HCT116 (cell line): ENCODE measurements around the gene BRI3BP. TPM values are rescaled to one million over a fixed set of nuclear protein-coding genes. Genes with fewer than 3 reads are reported as not detected.

Experiments
- ATAC-seq: fragments of 200-7000 bp; cut with Tn5 transposase; 2 replicates; pipeline ENCODE4 v1.9.1; 2020; ENCODE audit warnings: mild to moderate bottlenecking, moderate library complexity
- BruUV-seq: library from RNA; stranded (reverse); fragments of 400-500 nt; replicated peaks from 2 replicates; lab custom pipeline; 2021; lab: Mats Ljungman, UMichigan
- CTCF ChIA-PET: fragments of 300-600 bp; sonication (Branson Sonifier 250); formaldehyde crosslinking; loops from one replicate; lab custom pipeline; 2021; ENCODE audit warnings: antibody characterized with exemption; lab: Charles Lee
- POLR2A ChIA-PET: fragments of 300-600, 350-600 bp; sonication (Branson Sonifier 250); formaldehyde crosslinking; loops from one replicate; lab custom pipeline; 2021; ENCODE audit warnings: antibody characterized with exemption; lab: Charles Lee
- RAD21 ChIA-PET, 2 experiments: fragments of 300-600 bp; sonication (Branson Sonifier 250); formaldehyde crosslinking; loops; one replicate each; lab custom pipeline; 2023; ENCODE audit warnings: low total read pairs in 2 of 2; ENCODE audit not compliant: uncharacterized antibody in 2 of 2, unreplicated experiment in 2 of 2, low non-redundant PET in 1 of 2; lab: Charles Lee
- DNase-seq: peaks from one replicate; pipeline ENCODE4 v3.0.0-alpha.2; 2010; ENCODE audit warnings: low read depth, low spot score
- H2AFZ ChIP-seq: fragments of 200-600 bp; shearing (Covaris generic), sonication (generic); 2 replicates; pipeline ENCODE4 v1.6.1; 2017; ENCODE audit warnings: low read depth, mixed run types, mixed read lengths, antibody characterized with exemption, low read length; ENCODE audit not compliant: poor library complexity, severe bottlenecking
- H3K27ac ChIP-seq: 2 replicates; pipeline ENCODE4 v1.5.1; 2012; ENCODE audit warnings: low read depth, low read length
- H3K27me3 ChIP-seq: fragments of 200-600 bp; sonication (generic); 2 replicates; pipeline ENCODE4 v1.6.1; 2016; ENCODE audit warnings: mixed run types, low read length, mixed read lengths; ENCODE audit not compliant: insufficient read depth
- H3K36me3 ChIP-seq, 2 experiments: fragments of 200-500 bp in 1 of 2; fragments of 200-600 bp in 1 of 2; sonication (Bioruptor generic) in 1 of 2; sonication (generic) in 1 of 2; 2 replicates each; pipeline versions ENCODE4 v1.5.1 to v1.6.1; 2014 to 2016; ENCODE audit warnings: low read length in 2 of 2, inconsistent platforms in 1 of 2, mixed read lengths in 1 of 2, mixed run types in 1 of 2; ENCODE audit not compliant: insufficient read depth in 2 of 2, control insufficient read depth in 1 of 2
- H3K4me1 ChIP-seq, 2 experiments: fragments of 200-600 bp in 1 of 2; sonication (generic) in 1 of 2; 2 replicates each; pipeline versions ENCODE4 v1.5.1 to v1.6.1; 2012 to 2017; ENCODE audit warnings: low read length in 2 of 2, inconsistent platforms in 1 of 2, mild to moderate bottlenecking in 1 of 2, mixed read lengths in 1 of 2, mixed run types in 1 of 2, moderate library complexity in 1 of 2; ENCODE audit not compliant: insufficient read depth in 2 of 2, control insufficient read depth in 1 of 2
- H3K4me2 ChIP-seq: fragments of 200-600 bp; sonication (generic); 2 replicates; pipeline ENCODE4 v1.6.1; 2017; ENCODE audit warnings: mixed run types, low read length, mixed read lengths
- H3K4me3 ChIP-seq, 2 experiments: fragments of 200-600 bp in 1 of 2; sonication (generic) in 1 of 2; replicated peaks in 1 of 2; 2 replicates each; pipeline ENCODE4 v1.5.1; 2011 to 2016; ENCODE audit warnings: low read length in 2 of 2, control low read depth in 1 of 2, low read depth in 1 of 2, mild to moderate bottlenecking in 1 of 2, mixed read lengths in 1 of 2, mixed run types in 1 of 2
- H3K79me2 ChIP-seq: fragments of 200-600 bp; sonication (generic); 2 replicates; pipeline ENCODE4 v1.6.1; 2017; ENCODE audit warnings: mild to moderate bottlenecking, mixed run types, low read length, moderate library complexity, mixed read lengths; ENCODE audit not compliant: insufficient read depth
- H3K9ac ChIP-seq: fragments of 200-600 bp; sonication (generic); 2 replicates; pipeline ENCODE4 v1.6.1; 2016; ENCODE audit warnings: low read length, mixed read lengths
- H3K9me2 ChIP-seq: fragments of 200-600 bp; sonication (generic), shearing (Covaris generic); 2 replicates; pipeline ENCODE4 v1.6.1; 2017; ENCODE audit warnings: mixed run types, mild to moderate bottlenecking, moderate library complexity; ENCODE audit not compliant: insufficient read depth
- H3K9me3 ChIP-seq, 2 experiments: fragments of 200-500 bp in 1 of 2; fragments of 200-600 bp in 1 of 2; sonication (Bioruptor generic) in 1 of 2; sonication (generic) in 1 of 2; 2 replicates each; pipeline ENCODE4 v1.6.1; 2014 to 2017; ENCODE audit warnings: low read length in 2 of 2, mixed read lengths in 2 of 2, inconsistent platforms in 1 of 2, low read depth in 1 of 2, mild to moderate bottlenecking in 1 of 2, mixed run types in 1 of 2, moderate library complexity in 1 of 2; ENCODE audit not compliant: control insufficient read depth in 1 of 2, insufficient read depth in 1 of 2
- H4K20me1 ChIP-seq: fragments of 200-600 bp; sonication (generic), shearing (Covaris generic); 2 replicates; pipeline ENCODE4 v1.6.1; 2017; ENCODE audit warnings: mixed run types, mild to moderate bottlenecking, moderate library complexity; ENCODE audit not compliant: insufficient read depth
- ATF3 ChIP-seq: IDR thresholded peaks from 2 replicates; pipeline ENCODE4 v1.6.1; 2012
- CBX3 ChIP-seq: IDR thresholded peaks from 2 replicates; pipeline ENCODE4 v1.6.1; 2012; ENCODE audit warnings: low read depth
- CEBPB ChIP-seq: IDR thresholded peaks from 2 replicates; pipeline ENCODE4 v1.6.1; 2012; ENCODE audit warnings: low read depth
- CTCF ChIP-seq, 3 experiments: fragments of 200-600 bp in 1 of 3; sonication (generic) in 1 of 3; IDR thresholded peaks in 2 of 3; conservative IDR thresholded peaks in 1 of 3; 2 replicates each; pipeline ENCODE4 v1.5.1; 2012 to 2017; ENCODE audit warnings: low read depth in 2 of 3, low read length in 2 of 3, antibody characterized with exemption in 1 of 3, borderline replicate concordance in 1 of 3, control low read depth in 1 of 3, mild to moderate bottlenecking in 1 of 3, mixed read lengths in 1 of 3, mixed run types in 1 of 3, moderate library complexity in 1 of 3; ENCODE audit not compliant: insufficient read depth in 1 of 3
- EGR1 ChIP-seq: IDR thresholded peaks from 2 replicates; pipeline ENCODE4 v1.6.1; 2012; ENCODE audit warnings: low read depth
- ELF1 ChIP-seq: IDR thresholded peaks from 2 replicates; pipeline ENCODE4 v1.6.1; 2012; ENCODE audit warnings: low read depth, borderline replicate concordance
- EZH2phosphoT487 ChIP-seq: fragments of 200-600 bp; IDR thresholded peaks from 2 replicates; pipeline ENCODE4 v1.6.1; 2018; ENCODE audit warnings: antibody characterized with exemption, borderline replicate concordance
- FOSL1 ChIP-seq: IDR thresholded peaks from 2 replicates; pipeline ENCODE4 v1.6.1; 2012; ENCODE audit warnings: low read depth
- JUND ChIP-seq: IDR thresholded peaks from 2 replicates; pipeline ENCODE4 v1.6.1; 2012
- MAX ChIP-seq: IDR thresholded peaks from 2 replicates; pipeline ENCODE4 v1.6.1; 2012
- POLR2A ChIP-seq: IDR thresholded peaks from 2 replicates; pipeline ENCODE4 v1.7.0; 2011; ENCODE audit warnings: borderline replicate concordance; ENCODE audit not compliant: insufficient read depth, insufficient read length; ENCODE audit errors: extremely low read depth
- POLR2AphosphoS5 ChIP-seq: IDR thresholded peaks from 2 replicates; pipeline ENCODE4 v1.6.1; 2011; ENCODE audit warnings: mild to moderate bottlenecking, low read depth, low read length, moderate library complexity
- RAD21 ChIP-seq: IDR thresholded peaks from 2 replicates; pipeline ENCODE4 v1.6.1; 2012; ENCODE audit warnings: low read depth, mild to moderate bottlenecking
- REST ChIP-seq: IDR thresholded peaks from 2 replicates; pipeline ENCODE4 v1.6.1; 2012; ENCODE audit warnings: low read depth
- SIN3A ChIP-seq: IDR thresholded peaks from 2 replicates; pipeline ENCODE4 v1.6.1; 2012; ENCODE audit warnings: low read depth
- SP1 ChIP-seq: IDR thresholded peaks from 2 replicates; pipeline ENCODE4 v1.6.1; 2012; ENCODE audit warnings: low read depth
- SRF ChIP-seq: IDR thresholded peaks from 2 replicates; pipeline ENCODE4 v1.6.1; 2012; ENCODE audit warnings: low read depth
- YY1 ChIP-seq: IDR thresholded peaks from 2 replicates; pipeline ENCODE4 v1.6.1; 2011; ENCODE audit warnings: low read length, low read depth, moderate library complexity, mild to moderate bottlenecking; ENCODE audit not compliant: insufficient replicate concordance; ENCODE audit errors: extremely low read depth
- ZFX ChIP-seq: fragments of 450-650 bp; IDR thresholded peaks from 2 replicates; pipeline ENCODE4 v1.6.1; 2017
- ZNF274 ChIP-seq: fragments of 200-500 bp; sonication (Bioruptor generic); IDR thresholded peaks from 2 replicates; pipeline ENCODE4 v1.6.1; 2014; ENCODE audit warnings: mild to moderate bottlenecking, low read depth, low read length, inconsistent platforms
- intact Hi-C: fragments of 100-400 bp; cut with micrococcal nuclease; formaldehyde crosslinking; loops from 2 replicates; pipeline ENCODE4 v1.10.0; 2022
- total RNA-seq: library from RNA; stranded (reverse); gene quantifications from one replicate; pipeline ENCODE4 v1.2.1, GENCODE V29; 2021; ENCODE audit not compliant: unreplicated experiment

BRI3BP gene
- total RNA-seq, 1 experiment from 2014 or later: 40.1 TPM

GRCh38 chr12:125065021-125065918, 71.8 kb downstream of the BRI3BP start, which contains the start of gene AACS:
Gene AACS, plus strand, starts transcription at chr12:125065435. Its CDS starts 150 bp downstream, at chr12:125065585.
- intact Hi-C loops: loop anchor here (5.0 kb wide), 1 partner anchor 73 kb away; the partner anchor contains the start of gene BRI3BP
- H3K27ac ChIP-seq: peak within 1 kb of the TSS; percentile 47; the same call in 1 of the 2 replicates
- CTCF ChIA-PET: no interaction called here
- no peak for TF ChIP-seq ATF3
- peak; percentile 90 for TF ChIP-seq POLR2AphosphoS5
- TF ChIP-seq EZH2phosphoT487: no peak
- TF ChIP-seq RAD21: no peak
- TF ChIP-seq SRF: no peak
- TF ChIP-seq REST: no peak
- no peak for TF ChIP-seq MAX
- TF ChIP-seq SIN3A: no peak; the same call in 1 of the 2 replicates
- TF ChIP-seq ZNF274: no peak
- TF ChIP-seq ELF1: no peak
- peak; percentile 15 for TF ChIP-seq YY1
- TF ChIP-seq FOSL1: no peak
- peak; percentile 67; the same call in 1 of the 2 replicates for TF ChIP-seq ZFX
- no peak for TF ChIP-seq JUND
- TF ChIP-seq CTCF (IDR thresholded peaks at IDR 0.05 in 2 of 3, conservative IDR thresholded peaks at IDR 0.05 in 1 of 3; ENCODE audit: borderline replicate concordance in 1 of 3, insufficient read depth in 1 of 3, low read depth in 2 of 3, low read length in 2 of 3): no peak
- no peak for TF ChIP-seq CEBPB
- TF ChIP-seq EGR1: no peak
- peak; percentile 0 for TF ChIP-seq POLR2A
- TF ChIP-seq SP1: no peak; the same call in 1 of the 2 replicates
- TF ChIP-seq CBX3: no peak

More at GRCh38 chr12:125065021-125065918, 71.8 kb downstream of the BRI3BP start, which contains the start of gene AACS:
- Histone ChIP-seq H3K4me3 (peak within 1 kb of the TSS; percentile 67 to 74), H2AFZ (peak within 1 kb of the TSS; percentile 96), H3K4me1 (peaks cover 0 to 12% of the 10 kb centered on the region in 2 experiments; a peak in 3 of 4 replicates), H3K4me2 (peak within 1 kb of the TSS; percentile 98), H3K9ac (peak within 1 kb of the TSS; percentile 68), H3K27me3 (no peaks in the 10 kb centered on the region), H3K9me2 (no peaks in the 10 kb centered on the region), H3K79me2 (peaks cover 5% of the 10 kb centered on the region; the same call in 1 of the 2 replicates), H3K9me3 (no peaks in the 10 kb centered on the region), H4K20me1 (no peaks in the 10 kb centered on the region), H3K36me3 (no peaks in the 10 kb centered on the region)
- BruUV-seq: no TSS peak
- peak; percentile 45 for DNase-seq
- peak; percentile 94 for ATAC-seq
- RAD21 ChIA-PET: no interaction called here
- POLR2A ChIA-PET: no interaction called here
